Parathyroid adenoma (tissue), 2 donors: Measurements from ENCODE around the gene BMPR1B.

Experiments
- H2AFZ ChIP-seq: fragments of 300-600 bp; sonication (generic); one replicate; pipeline ENCODE4 v1.7.0; 2017; ENCODE audit warnings: antibody characterized with exemption, mild to moderate bottlenecking
- H3K27ac ChIP-seq: fragments of 300-600 bp; sonication (generic); one replicate; pipeline ENCODE4 v1.7.0; 2017
- H3K27me3 ChIP-seq: fragments of 300-600 bp; sonication (generic); one replicate; pipeline ENCODE4 v1.7.0; 2017; ENCODE audit warnings: low read length; ENCODE audit not compliant: control insufficient read depth, insufficient read depth
- H3K36me3 ChIP-seq: fragments of 300-600 bp; sonication (generic); one replicate; pipeline ENCODE4 v1.7.0; 2017; ENCODE audit warnings: low read length; ENCODE audit not compliant: control insufficient read depth, insufficient read depth
- H3K4me1 ChIP-seq: fragments of 300-600 bp; sonication (generic); one replicate; pipeline ENCODE4 v1.7.0; 2017; ENCODE audit warnings: control low read depth
- H3K4me2 ChIP-seq: fragments of 300-600 bp; sonication (generic); one replicate; pipeline ENCODE4 v1.7.0; 2017; ENCODE audit warnings: low read length
- H3K4me3 ChIP-seq: fragments of 300-600 bp; sonication (generic); one replicate; pipeline ENCODE4 v1.7.0; 2017; ENCODE audit warnings: low read depth, low read length
- H3K79me2 ChIP-seq: fragments of 300-600 bp; sonication (generic); one replicate; pipeline ENCODE4 v1.7.0; 2017; ENCODE audit warnings: control low read depth
- H3K9ac ChIP-seq: fragments of 300-600 bp; sonication (generic); one replicate; pipeline ENCODE4 v1.7.0; 2017; ENCODE audit warnings: mild to moderate bottlenecking
- H3K9me3 ChIP-seq: fragments of 300-600 bp; sonication (generic); one replicate; pipeline ENCODE4 v1.7.0; 2017; ENCODE audit warnings: low read length; ENCODE audit not compliant: control insufficient read depth
- TF ChIP-seq, protein P1 (sequence below): fragments of 300-600 bp; sonication (generic); IDR thresholded peaks from one replicate; pipeline ENCODE4 v1.7.0; 2017; ENCODE audit warnings: antibody characterized with exemption, mild to moderate bottlenecking
- donor health status: primary hyperparathyroidism.

Gene BMPR1B

DNA sequence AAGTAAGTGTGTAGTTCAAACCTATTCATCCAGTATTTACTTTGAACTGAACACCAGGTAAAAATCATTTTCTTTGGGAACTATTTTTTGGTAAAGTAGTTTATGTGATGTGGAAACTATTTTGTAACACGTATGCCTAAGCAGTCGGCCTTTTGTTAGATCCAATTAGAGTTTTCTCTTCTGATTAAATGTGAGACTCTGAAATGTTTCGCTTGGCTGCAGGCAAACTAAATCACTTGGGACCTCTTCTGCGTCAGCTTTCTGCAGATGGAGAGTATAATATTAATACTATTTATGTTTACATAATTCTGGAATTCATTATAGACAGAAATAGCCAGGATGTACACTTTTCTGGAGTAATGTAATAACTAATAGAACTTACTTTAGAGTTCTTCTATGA is 46.9 kb downstream of the BMPR1B start:
- Histone ChIP-seq H2AFZ (no peak overlapping the region), H3K27me3 (no peaks in the 10 kb centered on the region), H3K9ac (no peak overlapping the region), H3K9me3 (no peaks in the 10 kb centered on the region), H3K79me2 (no peaks in the 10 kb centered on the region), H3K36me3 (no peaks in the 10 kb centered on the region), H3K4me1 (no peaks in the 10 kb centered on the region), H3K4me3 (no peak overlapping the region), H3K27ac (no peak overlapping the region), H3K4me2 (no peak overlapping the region)
- TF ChIP-seq, protein P1, sequence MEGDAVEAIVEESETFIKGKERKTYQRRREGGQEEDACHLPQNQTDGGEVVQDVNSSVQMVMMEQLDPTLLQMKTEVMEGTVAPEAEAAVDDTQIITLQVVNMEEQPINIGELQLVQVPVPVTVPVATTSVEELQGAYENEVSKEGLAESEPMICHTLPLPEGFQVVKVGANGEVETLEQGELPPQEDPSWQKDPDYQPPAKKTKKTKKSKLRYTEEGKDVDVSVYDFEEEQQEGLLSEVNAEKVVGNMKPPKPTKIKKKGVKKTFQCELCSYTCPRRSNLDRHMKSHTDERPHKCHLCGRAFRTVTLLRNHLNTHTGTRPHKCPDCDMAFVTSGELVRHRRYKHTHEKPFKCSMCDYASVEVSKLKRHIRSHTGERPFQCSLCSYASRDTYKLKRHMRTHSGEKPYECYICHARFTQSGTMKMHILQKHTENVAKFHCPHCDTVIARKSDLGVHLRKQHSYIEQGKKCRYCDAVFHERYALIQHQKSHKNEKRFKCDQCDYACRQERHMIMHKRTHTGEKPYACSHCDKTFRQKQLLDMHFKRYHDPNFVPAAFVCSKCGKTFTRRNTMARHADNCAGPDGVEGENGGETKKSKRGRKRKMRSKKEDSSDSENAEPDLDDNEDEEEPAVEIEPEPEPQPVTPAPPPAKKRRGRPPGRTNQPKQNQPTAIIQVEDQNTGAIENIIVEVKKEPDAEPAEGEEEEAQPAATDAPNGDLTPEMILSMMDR, result no peak

DNA sequence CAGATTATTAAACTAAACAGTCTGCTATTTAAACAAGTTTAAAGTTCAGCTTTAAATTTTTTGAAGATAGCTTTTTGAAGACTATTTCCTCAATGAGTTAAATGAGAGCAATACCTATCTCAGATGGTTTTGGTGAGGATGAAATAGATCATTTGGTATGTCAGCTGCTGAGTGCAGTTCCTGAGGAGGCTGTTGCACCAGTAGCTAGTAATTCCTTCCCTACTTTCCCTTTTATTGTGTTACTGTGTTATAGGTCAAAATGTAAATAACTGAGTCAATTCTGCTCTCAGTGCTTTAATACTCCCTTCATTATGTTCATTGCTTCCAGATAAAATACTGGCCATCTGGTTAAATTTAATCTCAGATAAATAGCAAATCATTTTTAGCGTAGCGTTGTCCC is 48.6 kb downstream of the BMPR1B start:
- Histone ChIP-seq H3K9me3 (no peaks in the 10 kb centered on the region), H3K4me3 (no peak overlapping the region), H3K4me1 (no peaks in the 10 kb centered on the region), H3K4me2 (no peak overlapping the region), H3K27ac (no peak overlapping the region), H3K9ac (no peak overlapping the region), H3K27me3 (no peaks in the 10 kb centered on the region), H3K36me3 (no peaks in the 10 kb centered on the region), H3K79me2 (no peaks in the 10 kb centered on the region), H2AFZ (no peak overlapping the region)
- TF ChIP-seq, protein P1, result no peak

DNA sequence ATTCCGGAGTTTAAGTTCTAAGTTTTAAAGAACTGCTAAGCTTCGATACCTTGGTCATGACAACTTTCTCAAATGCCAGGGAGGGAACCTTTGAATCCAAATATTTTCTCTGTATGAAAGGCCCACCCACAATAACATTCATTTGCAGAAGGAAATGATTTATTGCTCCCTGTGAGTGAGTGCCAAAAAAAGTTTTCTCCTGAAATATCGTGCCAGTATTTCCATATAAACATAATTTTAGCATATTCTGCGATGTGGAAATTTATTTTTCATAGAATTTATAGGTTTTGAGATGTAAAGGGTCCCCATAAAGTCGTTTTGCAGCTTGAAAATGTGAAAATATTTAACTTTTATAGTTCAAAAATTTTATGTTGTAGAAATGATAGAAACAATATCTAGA is 53.9 kb downstream of the BMPR1B start:
- H3K4me3 ChIP-seq, result no peak overlapping the region
- no peak overlapping the region for H3K9ac ChIP-seq
- H3K27ac ChIP-seq, result no peak overlapping the region

DNA sequence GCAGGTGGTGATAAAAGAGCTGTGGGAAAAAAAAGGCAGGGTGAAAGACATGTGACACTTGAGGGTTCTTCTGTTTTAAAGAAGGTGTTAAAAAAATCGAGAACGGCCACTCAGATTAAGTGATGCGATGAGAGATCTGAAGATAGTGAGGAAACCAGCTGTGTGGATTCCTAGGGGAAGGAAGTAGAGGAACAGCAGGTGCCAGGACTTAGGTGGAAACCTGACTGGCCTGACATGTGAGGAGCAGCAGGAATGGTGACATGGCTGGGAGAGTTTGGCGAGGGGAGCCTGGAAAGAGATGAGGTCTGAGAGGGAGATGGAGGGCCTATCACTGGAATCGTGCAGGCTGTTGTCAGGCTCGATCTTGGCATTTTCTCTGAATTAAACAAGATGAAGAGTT is 55.5 kb downstream of the BMPR1B start:
- H3K9ac ChIP-seq, result no peak overlapping the region
- no peak overlapping the region for H2AFZ ChIP-seq
- H3K27ac ChIP-seq, result no peak overlapping the region
- no peaks in the 10 kb centered on the region for H3K4me1 ChIP-seq
- H3K9me3 ChIP-seq, result no peaks in the 10 kb centered on the region
- no peak overlapping the region for H3K4me2 ChIP-seq
- H3K36me3 ChIP-seq, result no peaks in the 10 kb centered on the region
- H3K79me2 ChIP-seq, result no peaks in the 10 kb centered on the region
- TF ChIP-seq, protein P1, result no peak
- H3K27me3 ChIP-seq, result no peaks in the 10 kb centered on the region
- H3K4me3 ChIP-seq, result no peak overlapping the region

More for the DNA sequence above, 53.9 kb downstream of the BMPR1B start:
- no peak overlapping the region for H3K4me2 ChIP-seq
- H3K79me2 ChIP-seq, result no peaks in the 10 kb centered on the region
- H2AFZ ChIP-seq, result no peak overlapping the region
- TF ChIP-seq, protein P1, result no peak
- H3K27me3 ChIP-seq, result no peaks in the 10 kb centered on the region
- no peaks in the 10 kb centered on the region for H3K36me3 ChIP-seq
- no peaks in the 10 kb centered on the region for H3K4me1 ChIP-seq
- no peaks in the 10 kb centered on the region for H3K9me3 ChIP-seq

DNA sequence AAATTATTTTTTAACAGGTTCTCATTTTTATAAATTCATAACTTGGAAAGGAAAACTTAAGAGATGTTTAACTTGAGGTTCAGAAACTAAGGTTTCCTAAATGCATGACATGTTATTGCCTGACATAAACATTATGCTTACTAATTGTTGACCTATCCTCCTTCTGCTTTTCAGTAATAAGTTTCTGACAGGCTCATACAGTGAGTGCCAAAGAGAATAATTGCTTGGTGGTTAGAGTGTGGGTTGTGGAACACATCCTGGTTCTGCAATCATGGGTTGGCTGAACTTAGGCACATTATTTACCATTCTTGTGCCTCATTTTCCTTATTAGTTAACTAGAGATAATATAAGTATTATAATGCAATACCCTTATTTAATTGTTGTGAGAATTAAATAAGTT is 56.5 kb downstream of the BMPR1B start:
- Histone ChIP-seq H3K9me3 (no peaks in the 10 kb centered on the region), H3K9ac (no peak overlapping the region), H3K27me3 (no peaks in the 10 kb centered on the region), H3K4me2 (no peak overlapping the region), H3K4me1 (no peaks in the 10 kb centered on the region), H2AFZ (no peak overlapping the region), H3K4me3 (no peak overlapping the region), H3K79me2 (no peaks in the 10 kb centered on the region), H3K36me3 (no peaks in the 10 kb centered on the region), H3K27ac (no peak overlapping the region)
- TF ChIP-seq, protein P1, result no peak
